NCI-H2081 treated with DMSO at 0.1 percent for 48 hours (cell line): ENCODE measurements around the gene NAT9.

Experiments
- DNase-seq: peaks from one replicate; lab custom pipeline; 2025; lab: John Stamatoyannopoulos, UW

Gene NAT9

DNA sequence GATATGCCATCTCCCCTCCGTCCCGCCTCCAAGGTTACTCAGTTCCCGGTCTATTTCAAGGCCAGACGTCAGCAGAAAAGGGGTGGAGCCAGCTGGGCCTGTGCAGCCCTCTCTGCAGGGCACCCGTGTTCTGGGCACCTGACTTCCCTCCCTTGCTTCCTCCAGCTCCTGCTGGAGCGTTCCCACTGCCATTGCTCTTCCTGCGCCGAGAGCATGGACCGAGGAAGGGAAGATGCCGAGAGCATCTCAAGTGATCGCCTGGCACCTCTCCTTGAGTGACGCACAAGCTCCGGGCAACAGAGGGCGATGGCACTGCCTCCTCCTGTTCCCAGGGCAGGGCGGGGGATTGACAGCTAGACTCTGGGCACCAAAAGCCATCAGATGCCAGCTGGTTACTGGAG lies 29.4 kb upstream of the NAT9 start:
- no peak for DNase-seq

DNA sequence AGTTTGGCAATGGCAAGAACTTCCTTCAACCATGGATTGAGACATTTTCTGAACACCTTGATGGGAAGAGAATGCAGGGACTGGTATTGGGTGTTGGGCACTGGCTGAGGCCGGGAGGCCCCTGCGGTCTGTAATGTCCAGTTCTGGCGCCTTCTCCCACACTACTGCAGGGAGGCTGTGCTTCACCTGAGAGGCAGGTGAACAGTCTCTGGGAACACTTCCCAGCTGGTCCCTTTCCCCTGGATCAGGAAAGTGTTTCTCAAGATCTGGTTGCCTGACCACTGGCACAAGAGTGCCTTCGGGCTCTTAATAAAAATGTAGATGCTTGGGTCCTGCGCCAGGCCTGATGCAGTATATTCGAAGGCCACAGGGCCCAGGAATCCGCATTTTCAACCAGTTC lies 28.5 kb upstream of the NAT9 start:
- DNase-seq = no peak

DNA sequence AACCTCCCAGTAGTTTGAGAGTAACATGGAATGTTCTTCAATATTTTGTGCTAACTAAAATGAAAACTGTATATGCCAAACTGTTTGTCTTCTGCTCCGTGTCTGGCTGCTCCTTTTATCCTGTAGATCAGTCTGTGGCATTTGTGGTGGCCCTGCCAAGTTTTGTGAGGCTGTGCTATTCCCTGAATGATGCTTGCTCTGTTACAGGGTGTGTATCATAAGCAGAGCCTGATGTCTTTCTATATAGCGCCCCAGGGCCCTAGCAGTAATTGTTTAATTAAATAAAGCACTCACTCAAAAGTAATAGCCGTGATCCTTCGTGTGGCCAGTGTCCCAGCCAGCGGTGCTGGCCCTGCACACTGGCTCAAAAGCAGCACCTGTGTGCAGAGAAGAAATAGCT lies 27.8 kb upstream of the NAT9 start:
- DNase-seq = no peak

- no peak for DNase-seq
These were observed 27.3 kb upstream of the NAT9 start for GRCh38 chr17:74803388-74803930.

DNA sequence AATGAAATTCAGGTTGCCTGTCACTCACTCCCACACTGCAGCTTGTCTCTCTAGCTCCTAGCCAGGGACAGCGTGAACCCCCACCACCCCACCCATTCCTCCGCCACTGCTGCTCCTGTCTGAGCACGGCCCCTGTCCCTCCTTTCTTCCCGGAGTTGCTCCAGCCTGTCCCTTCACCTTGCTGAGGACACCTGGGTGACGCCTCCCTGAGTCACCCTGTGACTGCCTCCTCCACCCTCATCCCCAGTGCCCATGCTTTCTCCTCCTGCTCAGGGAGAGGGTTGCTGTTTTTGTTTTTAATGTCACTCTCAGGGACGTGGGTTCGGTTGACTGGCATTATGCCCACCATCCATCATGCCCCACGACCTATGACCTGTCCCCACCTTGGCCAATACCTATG lies 25.8 kb upstream of the NAT9 start:
- no peak for DNase-seq

- no peak for DNase-seq
These were observed 24.4 kb upstream of the NAT9 start for GRCh38 chr17:74800531-74800930.

DNA sequence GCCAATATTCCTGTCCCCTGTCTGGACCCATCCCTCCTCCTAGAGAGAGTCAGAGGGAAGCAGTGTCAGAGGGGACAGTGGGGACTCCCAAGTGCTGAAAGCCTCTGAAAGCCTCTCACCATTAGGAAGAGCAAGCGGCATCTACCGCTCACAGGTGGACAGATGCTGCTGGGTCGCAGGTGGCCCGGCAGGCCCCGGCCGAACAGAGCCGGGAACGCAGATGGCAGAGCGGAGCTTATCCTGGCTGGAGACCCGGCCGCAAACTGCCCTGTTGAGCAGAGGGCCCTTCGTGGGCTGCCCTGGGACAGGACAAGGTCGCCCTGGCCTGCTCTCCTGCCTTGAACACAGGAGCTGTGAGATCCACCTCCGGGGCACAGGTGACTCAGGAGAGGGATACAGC lies 23.0 kb upstream of the NAT9 start:
- DNase-seq = no peak

DNA sequence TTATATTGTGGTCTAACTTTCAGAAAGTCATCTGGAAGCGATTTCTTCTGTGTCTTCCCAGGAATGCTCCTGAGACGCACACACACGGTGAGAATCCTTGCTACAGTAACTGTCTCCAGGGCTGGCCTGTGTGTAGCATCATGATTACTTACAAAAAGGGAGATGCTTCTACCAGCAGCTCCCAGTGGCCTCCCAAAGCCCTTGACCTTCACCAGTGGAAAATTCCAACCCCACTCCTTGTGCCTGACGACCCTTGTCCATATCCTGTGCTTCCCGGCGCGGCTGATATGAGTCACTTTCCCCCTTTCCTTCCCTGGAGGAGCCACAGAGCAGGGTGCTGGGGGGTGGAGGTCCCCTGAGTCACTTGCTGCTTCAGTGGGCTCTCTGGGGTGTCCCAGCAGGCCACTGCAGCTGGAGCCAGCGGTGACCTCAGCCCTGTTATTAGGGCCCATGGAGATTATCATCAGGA lies 22.1 kb upstream of the NAT9 start:
- no peak for DNase-seq

DNA sequence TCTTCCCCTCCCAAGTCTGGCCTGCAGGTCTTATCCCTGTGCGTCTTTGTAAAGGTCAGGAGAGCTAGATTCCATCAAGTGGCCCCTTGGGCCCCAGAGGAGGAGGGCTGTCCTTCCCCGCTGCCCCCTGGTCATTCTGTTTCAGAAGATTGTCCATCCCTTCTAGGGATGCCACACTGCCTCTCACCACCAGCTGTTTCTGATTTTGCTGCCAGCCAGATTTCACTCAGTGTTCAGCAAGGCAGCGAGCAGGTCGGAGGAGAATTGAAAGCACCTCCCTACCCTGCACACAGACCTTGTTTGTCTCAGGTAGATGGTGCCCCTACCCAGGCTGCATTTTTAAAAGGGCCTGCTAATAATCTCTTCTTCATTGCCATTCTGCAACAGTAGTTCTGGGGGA lies 21.7 kb upstream of the NAT9 start:
- no peak for DNase-seq

GRCh38 chr17:74796866-74797265 lies 20.7 kb upstream of the NAT9 start:
- no peak for DNase-seq

DNA sequence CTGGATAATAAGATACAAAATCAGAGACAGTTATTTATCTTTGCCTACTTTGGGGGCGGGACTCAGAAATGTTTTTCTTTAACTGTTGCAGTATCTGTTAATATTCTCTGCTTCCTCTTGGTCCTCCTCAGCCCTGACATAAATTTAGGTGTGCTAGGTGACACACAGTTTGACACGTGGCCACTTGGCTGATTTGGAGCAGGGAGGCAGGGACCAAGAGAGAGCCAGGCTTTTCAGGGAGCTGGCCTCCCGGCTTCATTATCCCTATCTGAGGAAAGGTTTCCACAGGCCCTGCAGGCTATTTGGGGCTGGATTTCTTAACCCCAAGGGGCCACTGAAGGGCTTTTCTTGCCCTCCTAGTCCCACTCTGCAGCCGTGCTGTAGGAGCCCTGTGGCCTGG lies 20.1 kb upstream of the NAT9 start:
- DNase-seq = no peak

GRCh38 chr17:74795327-74796020 lies 19.3 kb upstream of the NAT9 start:
- DNase-seq = no peak

- DNase-seq = no peak
These were observed 16.5 kb upstream of the NAT9 start for GRCh38 chr17:74792586-74793105.

GRCh38 chr17:74790161-74791058 lies 14.3 kb upstream of the NAT9 start:
- DNase-seq = no peak

- DNase-seq = no peak
These were observed 10.4 kb upstream of the NAT9 start for GRCh38 chr17:74786431-74787055.

DNA sequence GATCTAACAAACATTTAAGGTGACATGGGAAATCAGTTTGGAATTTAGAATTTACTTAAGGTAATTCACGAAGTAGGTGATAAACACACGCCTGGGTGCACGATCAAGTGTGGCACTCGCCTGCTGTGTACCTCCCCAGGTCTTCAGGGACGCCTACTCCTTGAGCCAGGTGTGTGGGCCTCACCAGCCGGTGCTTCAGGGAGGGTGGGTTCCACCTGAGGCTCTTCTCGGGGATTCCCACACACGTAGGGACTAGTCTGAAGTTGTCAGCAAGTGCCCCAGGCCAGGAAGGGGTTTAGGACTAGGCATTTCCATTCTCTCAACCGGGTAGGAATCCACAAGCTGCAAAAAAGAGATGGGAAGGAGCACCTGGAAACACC lies 9.8 kb upstream of the NAT9 start:
- no peak for DNase-seq

- DNase-seq = no peak
These were observed 9.2 kb upstream of the NAT9 start for GRCh38 chr17:74785096-74785980.

DNA sequence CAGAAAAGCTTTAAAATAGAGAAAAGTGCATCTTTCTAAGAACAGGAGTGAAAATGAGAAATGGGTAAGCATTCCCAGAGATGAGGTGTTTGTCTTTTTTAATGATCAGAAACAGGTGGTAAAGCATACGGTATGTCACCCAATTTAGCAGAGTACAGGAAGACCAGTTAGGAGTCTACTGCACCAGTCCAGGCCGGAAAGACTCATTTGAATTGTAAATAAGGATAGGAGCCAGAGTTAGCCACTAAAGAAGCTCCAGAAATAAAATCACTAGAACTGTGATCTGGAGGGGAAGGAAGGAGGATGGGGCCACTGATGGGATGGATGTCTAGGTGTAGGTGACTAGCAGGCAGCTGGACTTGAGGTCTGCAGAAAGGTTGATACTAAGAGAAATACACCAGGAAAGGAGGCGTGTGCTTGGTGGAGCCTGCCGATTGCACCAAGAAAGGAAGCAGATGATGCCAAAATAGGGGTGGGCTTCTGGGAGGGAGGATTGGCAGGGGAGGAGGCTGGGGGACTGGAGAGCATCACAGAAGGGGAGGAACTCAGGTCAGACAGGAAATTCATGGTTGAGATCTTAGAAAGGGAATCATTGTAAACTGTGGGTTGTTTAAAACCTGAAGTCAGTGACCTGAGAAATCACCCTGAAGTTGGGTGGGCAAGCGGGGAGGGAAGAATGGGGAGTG lies 8.1 kb upstream of the NAT9 start:
- no peak for DNase-seq

DNA sequence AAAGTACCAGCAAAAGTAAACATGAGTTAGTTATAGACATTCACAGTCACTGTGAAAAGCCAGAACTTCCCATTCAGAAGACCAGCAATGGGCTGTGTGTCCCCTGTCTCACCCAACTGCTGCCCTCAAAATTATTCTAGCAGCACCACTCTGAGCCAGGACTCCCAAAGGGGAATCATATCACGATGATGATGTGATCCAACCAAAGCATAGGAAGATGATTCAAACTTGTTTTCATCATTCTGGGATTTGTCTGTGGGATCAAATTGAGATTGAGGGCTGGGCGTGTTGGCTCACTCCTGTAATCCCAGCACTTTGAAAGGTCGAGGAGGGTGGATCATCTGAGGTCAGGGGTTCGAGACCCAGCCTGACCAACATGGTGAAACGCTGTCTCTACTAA lies 6.4 kb upstream of the NAT9 start:
- DNase-seq = no peak

DNA sequence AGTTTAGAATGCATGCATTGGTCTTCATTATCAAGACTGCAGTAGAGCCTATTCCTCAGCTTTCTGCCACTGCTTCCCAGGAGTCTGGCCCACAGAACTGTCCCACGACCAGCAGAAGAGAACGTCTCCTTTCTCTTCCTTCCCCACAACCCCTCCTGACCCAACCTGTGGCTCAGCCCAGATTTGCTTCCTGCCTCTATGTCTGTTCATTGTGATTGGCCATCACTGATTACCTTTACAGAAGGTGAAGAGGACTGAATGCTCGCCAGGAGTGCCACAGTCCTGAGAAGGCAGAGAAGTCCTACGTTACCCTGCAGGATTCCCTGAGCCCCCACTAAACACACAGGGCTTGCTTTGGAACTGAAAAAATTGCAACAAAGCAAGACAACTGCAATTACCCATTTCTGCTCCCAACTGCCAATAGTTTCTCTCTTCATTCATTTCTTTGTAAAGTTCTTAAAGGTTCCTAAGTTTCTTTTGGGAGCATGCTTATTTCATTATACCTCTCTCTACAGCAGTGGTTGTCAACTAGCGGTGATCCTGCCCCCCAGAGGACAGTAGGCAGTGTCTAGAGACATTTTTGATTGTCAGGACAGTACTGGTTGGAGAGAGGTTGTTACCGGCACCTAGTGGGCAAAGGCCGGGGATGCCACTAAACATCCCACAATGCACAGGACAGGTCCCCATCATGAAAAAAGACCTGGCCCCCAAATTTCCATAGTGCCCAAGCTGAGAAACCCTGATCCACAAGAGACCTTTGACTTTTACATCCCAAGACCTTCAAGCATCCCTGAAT lies 4.5 kb upstream of the NAT9 start:
- DNase-seq = no peak
